GM21619 (cell line): ENCODE data around the gene ARHGEF12.

Source experiments
- ATAC-seq: cut with Tn5 transposase; IDR thresholded peaks from one replicate; pipeline ENCODE4 v1.9.1; 2021; ENCODE audit not compliant: unreplicated experiment

ARHGEF12 gene

DNA sequence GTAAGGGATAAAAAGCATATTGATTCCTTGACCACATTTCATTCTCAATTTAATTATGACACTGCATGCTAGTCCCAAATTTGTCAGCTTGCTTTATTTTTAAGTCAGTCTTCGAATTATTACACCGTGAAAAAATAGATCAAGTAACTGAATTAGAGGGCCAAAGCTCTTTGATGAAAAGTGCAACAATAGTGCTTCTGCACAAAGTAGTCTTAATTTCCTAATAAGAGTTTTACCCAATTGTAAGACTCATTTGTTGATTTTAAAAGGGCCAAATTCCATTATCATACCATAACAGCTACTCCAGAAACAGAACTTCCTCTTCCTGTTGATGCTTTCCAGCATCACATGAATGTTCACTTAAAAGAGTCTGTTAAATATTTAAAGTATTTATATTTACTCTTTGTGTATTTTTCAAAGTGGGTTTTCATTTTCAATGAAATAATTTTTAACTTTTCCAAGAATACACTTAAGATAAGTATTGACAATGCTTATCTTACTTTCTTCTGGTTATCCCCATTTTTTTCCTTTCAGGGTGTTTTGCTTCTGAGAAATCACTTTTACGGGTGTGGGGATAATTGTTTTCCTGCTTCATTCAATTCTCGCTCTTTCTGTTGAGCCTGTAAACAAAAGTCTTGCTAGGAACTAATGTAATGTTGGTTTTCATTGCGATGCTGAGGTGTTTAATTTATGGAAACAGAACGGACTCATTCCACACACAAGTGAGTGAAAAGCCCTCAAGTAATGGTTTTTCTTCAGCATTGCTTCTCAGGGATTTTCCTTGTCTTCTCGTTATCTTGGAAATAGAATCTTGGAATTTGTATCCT lies 2.1 kb downstream of the ARHGEF12 start:
- ATAC-seq: no peak

DNA sequence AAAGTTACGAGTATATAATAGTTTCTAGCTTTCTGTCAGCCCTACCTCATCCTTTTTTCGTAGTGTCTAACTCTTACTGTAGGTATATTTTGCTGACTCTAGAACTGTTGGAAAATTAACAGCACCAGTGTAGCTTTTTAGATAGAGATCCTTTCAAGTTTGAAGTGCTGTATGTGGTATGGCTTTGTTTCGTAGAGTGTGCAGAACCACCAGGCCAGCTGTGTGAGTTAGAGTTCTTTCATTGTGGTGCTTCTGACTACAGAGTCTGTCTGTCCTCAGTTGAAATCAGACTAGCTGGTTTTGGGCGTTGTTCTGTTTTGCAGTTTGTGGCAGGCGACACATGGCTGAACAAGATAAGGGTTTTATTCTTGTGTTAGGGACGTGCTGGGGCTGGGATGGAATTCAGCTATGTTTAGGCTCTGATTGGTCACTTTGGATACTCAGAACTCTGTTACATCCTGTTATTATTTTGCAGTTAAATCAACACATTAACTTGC lies 3.2 kb downstream of the ARHGEF12 start:
- no peak for ATAC-seq

DNA sequence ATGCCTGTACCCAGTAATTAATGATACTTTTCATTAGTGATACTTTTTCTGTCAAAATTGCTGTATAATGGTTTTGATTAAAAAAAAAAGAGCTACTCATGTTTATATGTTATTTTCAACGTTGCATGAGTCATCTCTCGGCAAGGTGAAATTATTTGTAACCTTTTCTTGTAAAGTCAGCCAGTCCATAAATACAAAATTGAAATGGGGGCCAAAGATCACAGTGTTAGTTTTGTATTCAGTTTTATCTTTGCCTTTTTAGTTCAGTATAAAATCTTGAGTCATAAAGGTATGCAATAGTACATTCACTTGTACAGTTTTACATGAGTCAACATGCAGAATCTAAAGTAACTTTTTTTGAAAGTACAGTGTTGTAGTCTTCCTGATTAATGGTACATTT lies 4.3 kb downstream of the ARHGEF12 start:
- ATAC-seq: no peak

DNA sequence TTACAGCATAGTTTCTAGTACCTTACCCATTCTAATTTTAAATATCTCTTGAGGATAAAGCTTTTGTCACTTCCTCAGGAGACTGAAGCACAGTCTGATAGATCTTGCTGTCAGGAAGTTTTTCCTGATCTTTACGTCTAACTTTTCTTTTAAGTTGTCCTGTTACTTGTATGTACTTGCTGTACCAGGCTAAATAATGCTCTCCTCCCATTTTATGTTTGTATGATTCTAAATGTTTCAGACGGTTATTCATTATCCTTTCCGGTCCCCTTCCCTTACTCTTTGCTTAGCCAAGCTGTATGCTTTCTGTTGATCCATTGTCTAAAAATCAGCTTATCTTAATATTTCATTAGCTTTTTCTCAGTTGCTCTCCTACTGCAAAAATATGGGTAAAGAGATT lies 6.0 kb downstream of the ARHGEF12 start:
- no peak for ATAC-seq

DNA sequence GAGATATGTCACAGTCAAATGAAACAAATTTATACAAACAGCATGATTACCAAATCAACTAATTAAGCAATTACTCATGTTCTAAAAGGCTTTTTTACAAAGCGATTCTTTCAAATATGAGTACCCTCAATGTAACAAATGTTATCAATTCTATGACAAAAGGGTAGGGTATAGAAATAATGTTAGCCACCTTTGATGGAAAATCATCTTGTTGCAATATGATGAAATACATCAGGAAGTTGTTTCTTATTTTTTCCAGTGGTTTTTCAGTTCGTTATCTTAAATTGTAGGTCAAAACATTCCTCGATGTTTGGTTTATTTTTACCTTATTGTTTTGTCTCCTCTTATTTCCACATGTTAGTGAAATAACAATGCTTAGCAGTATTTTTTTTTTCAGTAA lies 6.5 kb downstream of the ARHGEF12 start:
- no peak for ATAC-seq

DNA sequence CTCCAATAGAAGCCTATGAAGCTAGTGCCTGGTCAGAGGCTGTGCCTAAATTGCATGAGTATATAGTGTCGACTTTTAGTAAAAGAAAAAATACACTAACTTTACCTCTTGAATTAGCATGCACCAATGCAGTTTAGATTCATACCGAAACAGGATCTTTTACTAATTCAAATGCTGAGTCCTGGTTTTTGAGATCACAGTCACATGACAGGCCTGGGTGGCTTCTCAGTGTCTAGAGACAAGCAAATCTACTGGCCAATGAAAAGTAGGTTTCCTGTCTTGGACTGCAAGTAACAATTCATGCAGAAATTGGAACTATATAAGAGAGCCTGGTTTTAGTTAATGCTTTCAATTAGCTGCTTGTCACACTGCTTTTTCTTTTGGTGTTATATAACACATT lies 7.2 kb downstream of the ARHGEF12 start:
- ATAC-seq: peak; percentile 56

DNA sequence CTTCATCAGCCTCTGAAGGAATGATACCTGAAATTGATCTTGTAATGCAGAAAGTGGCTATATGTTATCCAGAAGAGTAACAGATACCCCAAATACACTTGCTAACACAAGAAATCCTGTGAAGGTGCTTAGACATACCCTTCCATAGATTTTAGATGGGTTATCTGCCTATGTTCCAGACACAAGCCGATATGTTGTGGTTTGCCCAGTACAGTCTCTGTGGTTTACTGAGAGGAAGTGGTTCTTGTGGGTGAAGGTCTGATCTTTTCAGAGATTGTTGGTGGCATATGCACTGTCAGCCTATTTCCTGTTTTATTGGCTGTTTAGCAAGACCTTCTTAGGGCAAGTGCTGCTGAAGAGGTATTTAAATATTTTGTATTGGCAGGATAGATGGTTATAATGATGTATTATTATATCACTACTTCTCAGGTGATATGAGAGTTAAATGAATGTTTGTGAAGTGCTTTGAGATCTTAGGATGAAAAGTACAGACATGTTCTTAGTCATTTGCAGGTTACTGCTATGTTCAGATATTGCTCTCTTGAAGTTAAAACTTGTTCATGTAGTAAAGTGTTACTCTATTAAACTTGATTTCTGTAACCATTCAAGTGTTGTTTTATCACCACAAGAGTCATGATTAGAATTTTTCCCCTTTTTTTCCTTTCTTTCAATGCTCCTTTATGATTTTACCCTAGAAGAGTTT lies 8.2 kb downstream of the ARHGEF12 start:
- peak; percentile 83 for ATAC-seq

DNA sequence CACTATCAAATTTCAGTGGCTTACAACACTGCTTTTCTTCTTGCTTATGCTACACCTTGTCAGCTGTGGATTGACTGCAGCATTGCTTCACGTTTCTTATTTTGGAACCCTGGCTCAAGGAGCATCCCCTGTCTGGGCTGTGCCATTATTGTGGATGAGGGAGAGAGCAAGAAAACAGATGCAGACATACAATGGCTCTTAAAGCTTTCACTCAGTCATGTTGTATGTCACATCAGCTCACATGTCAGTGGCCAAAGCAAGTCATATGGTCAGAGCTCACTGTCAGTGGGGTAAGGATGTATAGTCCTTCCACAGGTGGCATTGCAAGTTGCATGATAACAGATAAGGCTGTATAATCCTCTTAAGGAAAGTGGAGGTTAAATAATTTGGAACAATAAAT lies 10.0 kb downstream of the ARHGEF12 start:
- no peak for ATAC-seq

DNA sequence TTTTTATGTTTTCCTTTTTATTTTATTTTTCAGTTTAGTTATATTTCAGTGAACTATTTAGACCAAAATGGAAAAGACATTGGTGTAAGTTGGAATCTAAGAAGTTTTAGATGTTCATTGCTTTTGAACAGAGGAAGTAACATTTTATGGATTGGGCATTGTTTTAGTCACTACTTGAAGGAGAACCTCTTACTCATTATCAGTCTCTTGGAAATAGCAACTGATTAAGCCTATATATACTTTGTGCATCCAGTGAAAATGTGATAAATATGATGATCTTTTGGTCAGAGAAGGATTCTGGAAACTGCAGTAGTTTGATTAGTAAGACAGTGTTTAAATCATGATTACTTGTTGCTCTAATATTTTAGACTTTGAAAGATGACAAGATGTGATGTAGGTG lies 14.4 kb downstream of the ARHGEF12 start:
- ATAC-seq: no peak

DNA sequence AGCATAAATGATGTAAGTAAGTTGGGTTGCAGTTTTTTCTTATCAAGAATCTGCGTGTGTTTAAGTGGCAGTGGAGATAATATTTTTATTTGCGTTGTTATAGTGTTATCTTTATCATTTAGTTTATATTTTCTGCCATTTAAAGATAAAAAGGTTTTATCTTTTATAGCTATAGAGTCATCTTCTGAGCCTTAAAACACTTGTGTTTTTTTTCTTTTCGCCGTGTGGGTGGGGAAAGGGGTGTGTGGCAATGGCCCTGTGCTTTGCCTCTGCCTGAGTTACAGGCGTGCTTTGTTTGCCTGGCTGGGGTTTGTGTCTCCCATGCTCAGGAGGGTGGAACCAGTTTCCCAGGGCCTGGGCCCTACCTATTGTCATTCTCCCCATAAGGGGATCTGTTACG lies 16.2 kb downstream of the ARHGEF12 start:
- ATAC-seq: no peak

DNA sequence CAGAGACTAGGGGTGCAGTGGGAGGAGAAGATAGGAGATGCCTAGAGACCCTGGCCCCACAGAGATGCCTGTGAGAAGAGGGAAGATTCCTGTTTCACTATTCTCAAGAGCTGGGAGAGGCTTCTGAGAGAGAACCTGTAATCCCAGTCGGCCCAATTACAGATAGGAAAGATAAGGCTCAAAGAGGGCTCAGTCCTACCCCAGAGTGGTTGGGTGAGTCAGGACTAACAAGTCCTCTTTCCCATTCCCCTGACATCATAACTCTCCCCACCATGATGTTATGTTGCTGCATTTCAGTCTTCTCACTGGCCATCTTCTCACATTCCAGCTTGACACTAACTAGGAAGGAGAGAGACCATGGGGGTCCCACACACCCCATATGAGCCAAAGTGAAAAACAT lies 17.9 kb downstream of the ARHGEF12 start:
- no peak for ATAC-seq

DNA sequence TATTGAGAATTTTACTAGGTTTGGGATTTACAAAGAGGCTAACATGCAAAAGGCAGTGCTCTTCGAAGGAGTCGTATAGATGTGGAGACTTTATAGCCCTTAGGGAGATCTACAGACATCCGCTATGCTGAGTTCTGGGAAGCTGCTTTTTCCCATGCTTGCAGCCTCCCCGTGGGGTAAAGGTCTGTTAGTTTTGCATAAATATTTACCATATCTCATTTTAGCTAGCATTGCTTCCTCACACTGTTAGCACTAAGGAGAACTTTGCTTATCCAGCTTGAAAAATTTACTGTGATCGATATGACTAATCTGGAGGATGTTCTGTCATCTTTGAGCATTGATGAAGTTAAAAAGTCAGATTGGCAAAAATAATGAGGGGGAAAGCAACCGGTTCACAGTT lies 18.6 kb downstream of the ARHGEF12 start:
- no peak for ATAC-seq

DNA sequence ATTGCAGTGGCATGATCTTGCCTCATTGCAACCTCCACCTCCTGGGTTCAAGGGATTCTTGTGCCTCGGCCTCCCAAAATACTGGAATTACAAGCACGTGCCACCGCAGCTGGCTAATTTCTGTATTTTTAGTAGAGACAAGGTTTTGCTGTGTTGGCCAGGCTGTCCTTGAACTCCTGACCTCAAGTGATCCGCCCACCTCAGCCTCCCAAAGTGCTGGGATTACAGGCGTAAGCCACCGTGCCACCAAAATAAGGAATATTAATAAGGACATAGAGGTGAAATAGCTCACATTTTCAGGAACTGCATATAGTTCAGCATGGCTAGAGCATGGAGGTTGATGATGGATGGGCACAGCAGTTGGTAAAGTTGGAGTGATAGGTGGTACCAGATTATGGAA lies 21.4 kb downstream of the ARHGEF12 start:
- ATAC-seq: no peak

DNA sequence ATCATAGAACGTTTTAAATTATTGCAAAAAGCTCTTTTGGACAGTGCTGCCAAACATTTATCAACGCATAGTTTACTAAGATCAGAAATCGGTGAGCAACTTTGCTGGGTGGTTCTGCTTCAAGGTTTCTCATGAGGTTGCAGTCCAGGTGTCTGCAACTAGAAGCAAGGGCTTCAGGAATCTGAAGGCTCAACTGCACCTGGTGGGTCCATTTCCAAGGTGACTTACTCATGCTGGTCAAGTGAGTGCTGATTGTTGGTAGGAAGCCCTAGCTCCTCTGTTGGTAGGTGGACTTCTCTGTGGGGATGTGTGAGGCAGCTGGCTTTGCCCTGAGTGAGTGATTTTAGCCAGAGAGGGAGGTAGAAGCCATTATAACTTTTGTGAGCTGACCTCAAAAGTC lies 22.5 kb downstream of the ARHGEF12 start:
- ATAC-seq: no peak

DNA sequence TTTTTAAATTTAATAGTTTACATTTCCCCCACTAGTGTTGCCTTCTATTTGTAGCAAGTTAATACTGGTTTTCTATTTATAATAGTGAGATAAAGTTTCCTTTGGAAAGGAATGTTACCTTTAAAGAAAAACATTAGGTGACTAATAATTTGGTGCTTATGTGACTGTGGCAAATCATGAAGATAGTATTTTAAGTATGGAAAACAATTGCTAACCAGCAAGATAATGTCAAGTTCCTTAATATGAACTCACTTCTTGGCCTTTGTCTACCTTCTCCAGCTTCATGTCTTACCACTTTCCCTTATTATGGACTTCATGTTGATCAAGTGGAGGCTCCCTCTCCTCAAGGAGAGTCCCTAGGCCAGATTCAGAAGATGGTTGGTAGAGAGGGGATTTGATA lies 27.2 kb downstream of the ARHGEF12 start:
- no peak for ATAC-seq

DNA sequence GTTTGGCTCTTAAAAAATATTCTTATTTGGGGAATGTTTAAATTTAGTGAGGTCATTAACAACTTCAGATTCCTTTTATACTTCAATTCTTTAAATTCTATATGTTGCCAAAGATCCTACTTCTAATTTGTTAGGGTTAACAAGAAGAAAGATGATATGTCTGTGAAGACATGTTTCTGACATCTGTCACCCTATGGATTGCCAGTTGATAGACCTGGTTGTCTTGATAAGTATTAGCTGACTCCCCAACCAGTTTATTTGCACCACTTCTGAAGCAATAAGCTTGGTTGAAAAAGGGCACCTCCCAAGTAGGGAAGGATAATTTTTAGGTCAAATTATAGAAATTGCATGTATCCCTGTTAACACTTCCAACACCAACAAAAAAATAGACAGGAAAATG lies 29.3 kb downstream of the ARHGEF12 start:
- ATAC-seq: no peak

DNA sequence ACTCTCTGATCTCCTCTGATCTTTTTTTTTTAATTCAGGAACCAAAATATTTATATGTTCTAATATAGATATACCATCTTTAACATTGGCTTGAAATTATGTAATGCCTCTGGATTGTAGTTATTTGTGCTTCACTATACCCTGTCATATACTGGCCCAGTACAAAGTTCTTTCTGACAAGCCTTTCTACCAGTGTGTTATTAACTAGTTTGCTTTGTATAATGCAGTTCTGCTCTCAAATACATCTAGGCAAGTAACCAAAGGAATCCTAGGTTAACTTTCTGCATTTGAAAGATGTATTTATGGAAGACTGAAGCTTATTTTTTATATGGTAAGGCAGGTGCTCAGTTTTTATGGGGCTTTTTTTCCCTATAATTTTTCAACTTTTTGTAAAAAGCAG lies 36.1 kb downstream of the ARHGEF12 start:
- ATAC-seq: no peak

DNA sequence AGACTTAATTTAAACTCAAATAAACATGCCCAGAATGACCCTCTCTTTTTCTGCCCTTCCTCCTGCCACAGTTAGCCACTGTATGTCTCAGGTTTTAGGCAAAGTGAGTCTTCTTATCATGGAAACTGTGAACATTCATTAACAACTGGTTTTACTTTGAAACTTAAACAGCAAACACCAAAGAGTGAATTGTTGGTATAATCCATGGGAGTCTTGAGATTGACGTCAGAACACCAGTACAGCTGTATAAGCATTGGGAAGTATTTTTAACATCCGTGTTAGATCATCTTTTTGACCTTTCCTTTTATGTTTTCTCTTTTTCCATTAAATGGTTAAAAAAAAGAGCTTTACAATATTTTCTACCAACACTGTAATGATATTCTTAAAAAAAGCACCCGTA lies 38.9 kb downstream of the ARHGEF12 start:
- ATAC-seq: no peak

DNA sequence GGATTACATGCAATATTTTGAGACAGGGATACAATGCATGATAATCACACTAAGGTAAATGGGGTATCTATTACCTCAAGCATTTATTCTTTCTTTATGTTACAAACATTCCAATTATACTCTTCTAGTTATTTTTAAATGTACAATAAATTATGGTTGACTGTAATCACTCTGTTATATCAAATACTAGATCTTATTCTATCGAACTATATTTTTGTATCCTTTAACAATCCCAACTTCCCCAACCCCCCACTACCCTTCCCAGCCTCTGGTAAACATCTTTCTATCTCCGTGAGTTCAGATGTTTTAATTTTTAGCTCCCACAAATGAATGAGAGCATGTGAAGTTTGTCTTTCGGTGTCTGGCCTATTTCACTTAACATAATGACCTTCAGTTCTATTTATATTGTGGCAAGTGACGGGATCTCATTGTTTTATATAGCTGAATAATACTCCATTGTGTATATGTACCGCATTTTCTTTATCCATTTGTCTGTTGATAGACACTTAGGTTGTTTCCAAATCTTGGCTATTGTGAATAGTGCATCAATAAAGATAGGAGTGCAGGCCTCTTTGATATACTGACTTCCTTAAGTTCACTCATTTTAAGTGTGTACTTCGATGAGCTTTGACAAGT lies 40.5 kb downstream of the ARHGEF12 start:
- ATAC-seq: no peak

DNA sequence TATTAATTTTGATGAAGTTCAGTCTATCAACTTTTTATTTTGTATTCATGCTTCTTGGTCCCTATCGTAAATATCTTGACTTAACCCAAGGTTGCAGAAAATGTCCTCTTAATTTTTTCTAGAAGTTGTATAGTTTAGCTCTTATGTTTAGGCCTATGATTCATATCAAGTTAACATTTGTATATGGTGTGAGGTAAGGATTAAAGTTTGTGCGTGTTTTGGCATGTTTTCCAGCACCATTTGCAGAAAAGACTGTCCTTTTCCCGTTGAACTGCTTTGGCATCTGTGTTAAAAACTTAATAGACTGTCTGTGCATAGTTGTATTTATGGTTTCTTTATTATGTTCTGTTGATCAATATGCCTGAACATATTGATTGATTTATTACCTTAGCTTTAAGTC lies 42.3 kb downstream of the ARHGEF12 start:
- no peak for ATAC-seq

DNA sequence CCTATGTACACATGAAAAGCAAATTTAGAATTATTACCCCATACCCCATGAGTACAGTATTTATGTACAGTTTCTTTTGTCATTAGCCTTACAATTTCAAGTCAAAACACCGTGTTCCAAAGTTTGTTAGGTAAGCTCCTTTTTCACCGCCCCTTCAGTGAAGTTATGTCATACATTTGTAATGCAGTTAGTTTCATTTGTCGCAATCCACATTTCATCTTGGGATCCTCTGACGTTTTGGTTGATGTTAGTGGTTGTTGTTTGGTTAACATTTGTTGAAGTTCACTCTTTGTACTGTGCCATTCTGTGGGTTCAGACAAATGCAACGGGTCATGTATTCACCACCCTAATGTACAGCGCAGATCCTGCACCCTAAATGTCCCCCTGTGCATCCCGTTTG lies 45.2 kb downstream of the ARHGEF12 start:
- ATAC-seq: no peak
